Activated naive CD4-positive, alpha-beta T cell treated with anti-CD3 and anti-CD28 coated beads, Interleukin-2, amount 10 ng/mL, durations not matched to agents 7 days and 5 days (primary cell): ENCODE measurements around the gene WNT4.

ENCODE experiments used
- CTCF ChIA-PET: fragments of 350-600 bp; sonication (Branson Sonifier 250); formaldehyde crosslinking; loops from one replicate; lab custom pipeline; 2021; ENCODE audit warnings: antibody characterized with exemption; lab: Charles Lee
- DNase-seq: peaks from one replicate; pipeline ENCODE4 v3.0.0-alpha.2; 2020
- H3K27ac Mint-ChIP-seq: one replicate; pipeline ENCODE4 v1.8.0; 2021; ENCODE audit warnings: mild to moderate bottlenecking, moderate library complexity, mixed read lengths
- H3K27me3 Mint-ChIP-seq: one replicate; pipeline ENCODE4 v1.8.0; 2021; ENCODE audit warnings: mild to moderate bottlenecking, mixed read lengths
- H3K36me3 Mint-ChIP-seq: one replicate; pipeline ENCODE4 v1.8.0; 2021; ENCODE audit warnings: mixed read lengths
- H3K4me1 Mint-ChIP-seq: one replicate; pipeline ENCODE4 v1.8.0; 2021; ENCODE audit warnings: mixed read lengths
- H3K4me3 Mint-ChIP-seq: one replicate; pipeline ENCODE4 v1.8.0; 2021; ENCODE audit warnings: mild to moderate bottlenecking, moderate library complexity, mixed read lengths
- H3K9me3 Mint-ChIP-seq: one replicate; pipeline ENCODE4 v1.8.0; 2021; ENCODE audit warnings: mixed read lengths

WNT4 gene

GRCh38 chr1:22143065-22144033, at the start of gene WNT4:
WNT4 (minus strand) TSS chr1:22143097; CDS start chr1:22142922, 175 bp downstream.
- Mint-ChIP-seq H3K27ac (no peak within 1 kb of the TSS), H3K27me3 (peaks cover 86% of the 10 kb centered on the region), H3K9me3 (no peaks in the 10 kb centered on the region), H3K36me3 (no peaks in the 10 kb centered on the region), H3K4me1 (peaks cover 7% of the 10 kb centered on the region), H3K4me3 (peak within 1 kb of the TSS; percentile 65)
- CTCF ChIA-PET, result no interaction called here
- DNase-seq, result peak; percentile 44

GRCh38 chr1:22190731-22191130, 47.8 kb upstream of the WNT4 start:
- no peak overlapping the region for H3K27ac Mint-ChIP-seq
- H3K36me3 Mint-ChIP-seq, result no peaks in the 10 kb centered on the region
- CTCF ChIA-PET, result no interaction called here

GRCh38 chr1:22190251-22190650, 47.4 kb upstream of the WNT4 start:
- Mint-ChIP-seq H3K9me3 (no peaks in the 10 kb centered on the region), H3K27ac (no peak overlapping the region), H3K27me3 (peaks cover 35% of the 10 kb centered on the region), H3K4me3 (no peak overlapping the region), H3K36me3 (no peaks in the 10 kb centered on the region), H3K4me1 (no peaks in the 10 kb centered on the region)
- CTCF ChIA-PET, result no interaction called here
- no peak for DNase-seq

More at GRCh38 chr1:22190731-22191130, 47.8 kb upstream of the WNT4 start:
- DNase-seq, result no peak
- Mint-ChIP-seq H3K4me3 (no peak overlapping the region), H3K4me1 (no peaks in the 10 kb centered on the region), H3K27me3 (peaks cover 30% of the 10 kb centered on the region), H3K9me3 (no peaks in the 10 kb centered on the region)

- Mint-ChIP-seq H3K4me3 (no peak overlapping the region), H3K36me3 (no peaks in the 10 kb centered on the region), H3K27me3 (peaks cover 41% of the 10 kb centered on the region), H3K27ac (no peak overlapping the region), H3K4me1 (no peaks in the 10 kb centered on the region), H3K9me3 (no peaks in the 10 kb centered on the region)
- CTCF ChIA-PET, result no interaction called here
- no peak for DNase-seq
Observed at GRCh38 chr1:22189619-22190018, 46.7 kb upstream of the WNT4 start.

GRCh38 chr1:22188914-22189313, 46.0 kb upstream of the WNT4 start:
- peaks cover 48% of the 10 kb centered on the region for H3K27me3 Mint-ChIP-seq
- H3K9me3 Mint-ChIP-seq, result no peaks in the 10 kb centered on the region
- no peak for DNase-seq
- no peaks in the 10 kb centered on the region for H3K4me1 Mint-ChIP-seq
- H3K4me3 Mint-ChIP-seq, result no peak overlapping the region
- no peaks in the 10 kb centered on the region for H3K36me3 Mint-ChIP-seq
- no peak overlapping the region for H3K27ac Mint-ChIP-seq
- CTCF ChIA-PET, result no interaction called here

- Mint-ChIP-seq H3K9me3 (no peaks in the 10 kb centered on the region), H3K4me1 (no peaks in the 10 kb centered on the region), H3K36me3 (no peaks in the 10 kb centered on the region), H3K27me3 (peaks cover 50% of the 10 kb centered on the region), H3K27ac (no peak overlapping the region), H3K4me3 (no peak overlapping the region)
- CTCF ChIA-PET, result no interaction called here
- DNase-seq, result no peak
Observed at GRCh38 chr1:22188436-22188835, 45.5 kb upstream of the WNT4 start.

- no peak for DNase-seq
- H3K36me3 Mint-ChIP-seq, result no peaks in the 10 kb centered on the region
- CTCF ChIA-PET, result no interaction called here
- H3K27ac Mint-ChIP-seq, result no peak overlapping the region
- H3K4me3 Mint-ChIP-seq, result no peak overlapping the region
- H3K27me3 Mint-ChIP-seq, result peaks cover 62% of the 10 kb centered on the region
- no peaks in the 10 kb centered on the region for H3K4me1 Mint-ChIP-seq
- no peaks in the 10 kb centered on the region for H3K9me3 Mint-ChIP-seq
Observed at GRCh38 chr1:22186311-22186710, 43.4 kb upstream of the WNT4 start.

- peaks cover 62% of the 10 kb centered on the region for H3K27me3 Mint-ChIP-seq
- no peaks in the 10 kb centered on the region for H3K9me3 Mint-ChIP-seq
Observed at GRCh38 chr1:22184892-22185612, 42.2 kb upstream of the WNT4 start.

GRCh38 chr1:22184454-22184853, 41.6 kb upstream of the WNT4 start:
- H3K36me3 Mint-ChIP-seq, result no peaks in the 10 kb centered on the region
- H3K27me3 Mint-ChIP-seq, result peaks cover 66% of the 10 kb centered on the region
- no peaks in the 10 kb centered on the region for H3K9me3 Mint-ChIP-seq
- CTCF ChIA-PET, result no interaction called here
- H3K4me1 Mint-ChIP-seq, result no peaks in the 10 kb centered on the region
- no peak overlapping the region for H3K4me3 Mint-ChIP-seq
- no peak for DNase-seq
- no peak overlapping the region for H3K27ac Mint-ChIP-seq

More at GRCh38 chr1:22184892-22185612, 42.2 kb upstream of the WNT4 start:
- CTCF ChIA-PET, result no interaction called here
- H3K4me1 Mint-ChIP-seq, result no peaks in the 10 kb centered on the region
- H3K4me3 Mint-ChIP-seq, result no peak overlapping the region
- no peak overlapping the region for H3K27ac Mint-ChIP-seq
- H3K36me3 Mint-ChIP-seq, result no peaks in the 10 kb centered on the region
- no peak for DNase-seq

DNA sequence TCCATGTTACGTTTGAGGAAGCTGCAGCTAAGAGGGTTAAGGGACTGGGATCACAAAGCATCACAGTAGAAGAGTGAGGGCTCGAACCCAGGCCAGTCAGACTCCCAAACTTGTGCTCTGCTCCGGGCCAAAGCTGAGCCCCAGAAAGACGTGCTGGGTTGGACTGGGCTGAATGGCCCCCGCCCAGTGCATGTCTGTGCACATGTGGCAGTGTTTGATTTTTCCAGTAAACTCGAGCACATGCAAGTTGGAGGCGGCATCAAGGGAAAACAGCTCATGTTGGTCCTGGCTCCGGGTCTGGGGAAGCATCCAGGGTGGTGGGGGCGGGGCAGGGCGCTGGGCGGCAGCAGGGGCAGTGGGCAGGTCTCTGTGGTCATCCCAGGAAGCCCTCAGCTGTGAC, 39.8 kb upstream of the WNT4 start:
- H3K27me3 Mint-ChIP-seq, result peaks cover 62% of the 10 kb centered on the region
- no peak overlapping the region for H3K4me3 Mint-ChIP-seq
- no peak overlapping the region for H3K27ac Mint-ChIP-seq
- CTCF ChIA-PET, result no interaction called here
- no peaks in the 10 kb centered on the region for H3K36me3 Mint-ChIP-seq
- no peaks in the 10 kb centered on the region for H3K4me1 Mint-ChIP-seq
- H3K9me3 Mint-ChIP-seq, result no peaks in the 10 kb centered on the region
- no peak for DNase-seq

DNA sequence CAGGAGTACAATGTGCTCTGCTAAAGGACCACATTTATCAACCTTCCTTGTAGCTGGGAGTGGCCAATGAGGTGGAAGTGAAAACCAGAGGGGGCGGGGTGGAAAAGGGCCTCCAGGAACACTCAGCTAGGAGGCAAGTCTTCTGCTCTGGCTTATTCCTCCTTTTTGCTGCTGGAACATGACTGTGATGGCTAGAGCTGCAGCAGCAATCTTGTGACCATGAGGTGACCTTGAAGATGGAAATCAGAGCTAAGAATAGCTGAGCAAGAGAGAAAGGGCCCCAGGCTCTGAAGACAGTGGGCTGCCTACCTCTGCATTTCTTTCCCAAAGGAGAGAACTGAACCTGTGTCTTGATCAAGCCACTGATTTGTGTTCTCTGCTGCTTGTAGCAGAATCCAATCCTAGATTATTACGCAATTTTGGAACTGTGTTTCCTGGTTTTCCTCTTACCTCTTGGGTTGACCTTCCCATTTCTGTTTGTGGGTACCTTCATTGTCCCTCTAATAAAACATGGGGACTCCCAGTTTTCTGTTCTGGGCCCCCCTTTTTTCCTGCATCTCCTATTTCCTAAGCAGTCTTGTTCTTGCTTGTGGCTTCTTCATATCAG, 36.4 kb upstream of the WNT4 start:
- H3K36me3 Mint-ChIP-seq, result no peaks in the 10 kb centered on the region
- peaks cover 49% of the 10 kb centered on the region for H3K27me3 Mint-ChIP-seq
- H3K27ac Mint-ChIP-seq, result no peak overlapping the region
- H3K4me3 Mint-ChIP-seq, result no peak overlapping the region
- DNase-seq, result no peak
- CTCF ChIA-PET, result no interaction called here
- H3K4me1 Mint-ChIP-seq, result peaks cover 5% of the 10 kb centered on the region
- no peaks in the 10 kb centered on the region for H3K9me3 Mint-ChIP-seq

- CTCF ChIA-PET, result interaction anchor here (0.6 kb wide), 1 partner anchor 943 kb away, joined by 4 read pairs; no protein-coding TSS in a partner anchor
- Mint-ChIP-seq H3K27me3 (peaks cover 44% of the 10 kb centered on the region), H3K27ac (no peak overlapping the region), H3K4me1 (peaks cover 5% of the 10 kb centered on the region), H3K36me3 (no peaks in the 10 kb centered on the region), H3K4me3 (no peak overlapping the region), H3K9me3 (no peaks in the 10 kb centered on the region)
- no peak for DNase-seq
Observed at GRCh38 chr1:22177354-22178003, 34.6 kb upstream of the WNT4 start.

- no peaks in the 10 kb centered on the region for H3K36me3 Mint-ChIP-seq
- H3K9me3 Mint-ChIP-seq, result no peaks in the 10 kb centered on the region
- no peak for DNase-seq
- H3K27me3 Mint-ChIP-seq, result peaks cover 39% of the 10 kb centered on the region
- H3K27ac Mint-ChIP-seq, result no peak overlapping the region
- H3K4me3 Mint-ChIP-seq, result no peak overlapping the region
- peaks cover 5% of the 10 kb centered on the region for H3K4me1 Mint-ChIP-seq
- CTCF ChIA-PET, result no interaction called here
Observed at GRCh38 chr1:22176258-22176657, 33.4 kb upstream of the WNT4 start.
